RPMI7951 (cell line): Measurements from ENCODE around the gene SYNPO. TPM values are rescaled to one million over a fixed set of nuclear protein-coding genes. Genes with fewer than 3 reads are reported as not detected.

Experiments
- DNase-seq: peaks from one replicate; pipeline ENCODE4 v3.0.0-alpha.2; 2012; ENCODE audit warnings: low read depth
- total RNA-seq: library from RNA; depleted of rRNA; stranded (reverse); fragments of >200 nt; shearing (Covaris generic); gene quantifications from 2 replicates; pipeline ENCODE4 v1.2.3, GENCODE V29; 2014; rRNA removed

Gene SYNPO
- total RNA-seq, 1 experiment from 2014 or later, result 1.4 TPM

- no peak for DNase-seq
These were observed 48.7 kb downstream of the SYNPO start for GRCh38 chr5:150689120-150689519.

DNA sequence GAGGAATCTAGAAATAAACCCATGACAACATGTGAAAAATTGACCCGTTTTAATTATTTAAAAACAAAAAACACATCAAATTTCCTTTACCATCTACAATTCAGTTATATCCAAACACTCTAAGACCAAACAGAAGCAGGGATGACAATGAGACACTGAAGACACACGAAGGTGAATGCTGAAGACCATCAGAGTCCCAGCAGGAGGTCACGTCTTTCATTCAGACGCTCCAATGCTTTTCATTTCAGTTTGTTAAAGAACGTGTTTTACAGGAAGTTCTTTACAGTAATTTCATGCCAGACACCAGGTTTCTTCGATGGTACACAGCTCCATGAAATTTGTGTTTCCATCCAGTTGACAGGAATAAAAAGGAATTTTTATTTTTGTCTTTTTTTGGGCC is 50.3 kb downstream of the SYNPO start:
- no peak for DNase-seq

- DNase-seq, result no peak
These were observed 51.8 kb downstream of the SYNPO start for GRCh38 chr5:150692276-150692675.

DNA sequence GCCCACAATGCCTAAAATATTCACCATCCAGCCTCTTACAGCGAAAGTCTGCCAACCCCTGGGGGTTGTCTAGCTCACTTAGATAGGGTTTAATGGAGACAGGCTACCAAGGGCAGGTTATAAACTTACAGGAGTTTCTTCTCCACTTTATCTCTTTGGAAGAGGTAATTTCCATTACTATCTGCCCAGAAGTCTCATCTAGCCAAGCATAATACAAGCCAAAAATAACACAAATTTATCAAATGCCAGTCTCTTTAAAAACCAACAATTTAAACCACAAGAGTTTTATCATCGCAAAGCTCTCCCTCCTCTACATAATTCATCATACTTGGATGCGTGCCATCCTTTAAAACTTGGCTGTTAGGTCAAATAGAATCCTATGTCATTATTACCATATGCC is 54.2 kb downstream of the SYNPO start:
- DNase-seq, result peak; percentile 24

GRCh38 chr5:150700246-150700593 is 59.8 kb downstream of the SYNPO start:
- DNase-seq, result no peak

GRCh38 chr5:150700594-150701377 is 60.3 kb downstream of the SYNPO start, which contains the start of gene RBM22:
TSS of gene RBM22 (minus strand) at chr5:150701062. CDS start at chr5:150700985, 77 bp downstream.
- DNase-seq, result peak; percentile 86

GRCh38 chr5:150703762-150704161 is 63.3 kb downstream of the SYNPO start:
- DNase-seq, result no peak

DNA sequence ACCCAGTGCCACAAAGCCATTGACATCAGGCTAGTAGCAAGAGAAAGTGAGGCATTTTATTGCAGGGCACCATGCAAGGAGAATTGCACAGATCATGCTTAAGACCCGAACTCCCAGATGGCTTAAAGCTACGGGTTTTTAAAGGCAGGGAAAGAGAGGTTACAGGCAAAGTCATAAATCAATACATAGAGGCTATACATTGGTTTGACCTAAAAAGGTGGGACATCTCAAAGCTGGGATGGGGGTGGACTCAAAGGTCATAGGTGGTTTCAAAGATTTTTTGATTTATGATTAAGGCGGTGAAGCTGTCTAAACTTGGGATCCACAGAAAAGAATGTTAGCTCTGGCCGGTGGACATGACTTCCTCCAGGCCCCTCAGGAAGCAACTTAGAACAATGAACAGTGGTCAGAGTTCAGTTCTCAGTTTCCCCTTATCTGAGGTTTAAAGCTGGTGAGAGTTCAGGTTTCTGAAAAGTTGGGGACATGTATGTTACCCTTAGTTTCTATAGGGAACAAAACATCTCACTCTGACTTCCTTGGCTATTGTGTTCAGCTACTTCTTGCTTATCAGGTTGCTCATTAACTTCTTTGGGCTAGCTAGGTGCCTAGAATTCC is 66.4 kb downstream of the SYNPO start:
- no peak for DNase-seq

Other genes with a start within 250 kb of the SYNPO start
- 38.7 and 53.3 TPM in 2 replicates for gene CD74, start 227.8 kb upstream of the SYNPO start, total RNA-seq
- gene RPS14, start 190.9 kb upstream of the SYNPO start, total RNA-seq, result 2,147 and 2,510 TPM in 2 replicates
- gene NDST1, start 132.5 kb upstream of the SYNPO start, total RNA-seq, result 18.5 and 21.3 TPM in 2 replicates
- 0.78 TPM in 1 of 2 replicates, not detected in the other for gene MYOZ3, start 20.6 kb downstream of the SYNPO start, total RNA-seq
- gene RBM22, start 60.4 kb downstream of the SYNPO start, total RNA-seq, result 34.2 and 38.0 TPM in 2 replicates
- 35.5 and 41.2 TPM in 2 replicates for gene DCTN4, start 118.4 kb downstream of the SYNPO start, total RNA-seq
- gene SMIM3, start 138.1 kb downstream of the SYNPO start, total RNA-seq, result 150 and 175 TPM in 2 replicates
- gene IRGM, start 205.9 kb downstream of the SYNPO start, total RNA-seq, result not detected in 2 replicates